Natural killer cell (primary cell): Measurements from ENCODE around the gene ZNF213. TPM values are rescaled to one million over a fixed set of nuclear protein-coding genes. Genes with fewer than 3 reads are reported as not detected.

ENCODE experiments used
- ATAC-seq, 3 donors: fragments of 150-1000 bp in 2 of 3; fragments of 200-7000 bp in 1 of 3; cut with Tn5 transposase; 1 replicate in 1 of 3; 2 replicates in 2 of 3; pipeline ENCODE4 v1.10.0; 2021; ENCODE audit warnings: mild to moderate bottlenecking in 2 of 3, moderate library complexity in 2 of 3
- DNase-seq, 2 donors: peaks; one replicate each; pipeline versions ENCODE4 v3.0.0 to v3.0.0-alpha.2; 2013 to 2021; ENCODE audit warnings: mixed read lengths in 1 of 2
- H3K27ac ChIP-seq: one replicate; pipeline ENCODE4 v1.5.1; 2013; ENCODE audit warnings: mild to moderate bottlenecking, low read length
- H3K27me3 ChIP-seq: one replicate; pipeline ENCODE4 v1.6.1; 2013; ENCODE audit warnings: low read length; ENCODE audit not compliant: control insufficient read depth, insufficient read depth
- H3K36me3 ChIP-seq: one replicate; pipeline ENCODE4 v1.6.1; 2013; ENCODE audit warnings: low read length; ENCODE audit not compliant: control insufficient read depth, insufficient read depth
- H3K4me1 ChIP-seq: one replicate; pipeline ENCODE4 v1.6.1; 2013; ENCODE audit warnings: low read length; ENCODE audit not compliant: control insufficient read depth, insufficient read depth
- H3K4me3 ChIP-seq: one replicate; pipeline ENCODE4 v1.5.1; 2013; ENCODE audit warnings: low read length
- H3K9me3 ChIP-seq: one replicate; pipeline ENCODE4 v1.6.1; 2013; ENCODE audit warnings: low read length; ENCODE audit not compliant: control insufficient read depth, insufficient read depth
- H3K27ac Mint-ChIP-seq, 2 donors: one replicate each; pipeline ENCODE4 v1.8.0; 2022; ENCODE audit warnings: mild to moderate bottlenecking in 2 of 2, mixed read lengths in 2 of 2, moderate library complexity in 1 of 2
- H3K27me3 Mint-ChIP-seq, 2 donors: one replicate each; pipeline ENCODE4 v1.8.0; 2022; ENCODE audit warnings: low read depth in 2 of 2, mixed read lengths in 2 of 2
- H3K36me3 Mint-ChIP-seq: one replicate; pipeline ENCODE4 v1.8.0; 2022; ENCODE audit warnings: mixed read lengths
- H3K4me1 Mint-ChIP-seq, 2 donors: one replicate each; pipeline ENCODE4 v1.8.0; 2022; ENCODE audit warnings: mixed read lengths in 2 of 2
- H3K4me3 Mint-ChIP-seq: one replicate; pipeline ENCODE4 v1.8.0; 2022; ENCODE audit warnings: mild to moderate bottlenecking, moderate library complexity, mixed read lengths
- H3K9me3 Mint-ChIP-seq, 2 donors: one replicate each; pipeline ENCODE4 v1.8.0; 2022; ENCODE audit warnings: mixed read lengths in 2 of 2
- CTCF ChIP-seq: fragments of 200-600 bp; IDR thresholded peaks from one replicate; pipeline ENCODE4 v1.8.0; 2022; ENCODE audit warnings: antibody characterized with exemption
- WGBS: methylation state at CpG from one replicate; pipeline ENCODE4 v1.1.7; 2013; ENCODE audit warnings: missing lambda C conversion rate; ENCODE audit not compliant: insufficient coverage; 5-methylcytosine and 5-hydroxymethylcytosine counted together
- intact Hi-C: fragments of 100-400 bp; cut with micrococcal nuclease; formaldehyde crosslinking; loops from one replicate; pipeline ENCODE4 v1.14.2; 2022
- total RNA-seq, 4 donors: library from RNA; stranded (reverse); fragments of 120-200 nt in 1 of 4; gene quantifications; one replicate each; pipeline versions ENCODE4 v1.2.3 to v1.2.4, GENCODE V29; 2013 to 2022

ZNF213 gene
- total RNA-seq, 3 donors from 2014 or later (not counting 1 experiment from before 2014, with no cell fraction given), result 4.8 to 6.8 (median 5.1) TPM

- 5% methylated on average over 24 of the region's 24 CpGs for WGBS
- H3K4me1 Mint-ChIP-seq, result peaks cover 26 to 30% of the 10 kb centered on the region in 2 donors
- Histone ChIP-seq H3K4me1 (peaks cover 41% of the 10 kb centered on the region), H3K9me3 (no peaks in the 10 kb centered on the region), H3K4me3 (no peak overlapping the region), H3K36me3 (no peaks in the 10 kb centered on the region), H3K27me3 (peaks cover 64% of the 10 kb centered on the region), H3K27ac (no peak overlapping the region)
- DNase-seq (peak in 1 of 2 donors; percentile 26), ATAC-seq (peak in 2 of 3 donors; percentile 17 to 27)
- H3K9me3 Mint-ChIP-seq, result no peaks in the 10 kb centered on the region
- H3K27ac Mint-ChIP-seq, result peak overlapping the region in 1 of 2 donors; percentile 57
- no peaks in the 10 kb centered on the region for H3K36me3 Mint-ChIP-seq
- peaks cover 53% of the 10 kb centered on the region in 2 donors for H3K27me3 Mint-ChIP-seq
- intact Hi-C loops, result no loop called here
- H3K4me3 Mint-ChIP-seq, result peak overlapping the region; percentile 31
- TF ChIP-seq CTCF, result no peak
These were observed 39.2 kb downstream of the ZNF213 start for GRCh38 chr16:3173892-3174617.

GRCh38 chr16:3174618-3175148, 39.9 kb downstream of the ZNF213 start:
- Histone ChIP-seq H3K4me1 (peaks cover 41% of the 10 kb centered on the region), H3K27me3 (peaks cover 63% of the 10 kb centered on the region), H3K9me3 (no peaks in the 10 kb centered on the region), H3K27ac (no peak overlapping the region), H3K4me3 (no peak overlapping the region), H3K36me3 (no peaks in the 10 kb centered on the region)
- intact Hi-C loops, result no loop called here
- Mint-ChIP-seq H3K9me3 (no peaks in the 10 kb centered on the region), H3K4me3 (no peak overlapping the region), H3K4me1 (peaks cover 26 to 30% of the 10 kb centered on the region in 2 donors), H3K27ac (no peak overlapping the region), H3K27me3 (peaks cover 54 to 59% of the 10 kb centered on the region in 2 donors), H3K36me3 (no peaks in the 10 kb centered on the region)
- DNase-seq (peak in 1 of 2 donors; percentile 21), ATAC-seq (no peak)
- 27% methylated on average over 28 of the region's 28 CpGs for WGBS
- no peak for TF ChIP-seq CTCF

GRCh38 chr16:3175157-3176093, 40.6 kb downstream of the ZNF213 start:
- Histone ChIP-seq H3K4me3 (no peak overlapping the region), H3K9me3 (no peaks in the 10 kb centered on the region), H3K36me3 (no peaks in the 10 kb centered on the region), H3K27me3 (peaks cover 59% of the 10 kb centered on the region), H3K27ac (no peak overlapping the region), H3K4me1 (peaks cover 38% of the 10 kb centered on the region)
- 20% methylated on average over 39 of the region's 39 CpGs for WGBS
- H3K9me3 Mint-ChIP-seq, result no peaks in the 10 kb centered on the region
- H3K27ac Mint-ChIP-seq, result no peak overlapping the region
- peaks cover 56 to 66% of the 10 kb centered on the region in 2 donors for H3K27me3 Mint-ChIP-seq
- H3K36me3 Mint-ChIP-seq, result no peaks in the 10 kb centered on the region
- no peak for TF ChIP-seq CTCF
- H3K4me3 Mint-ChIP-seq, result no peak overlapping the region
- ATAC-seq (no peak), DNase-seq (peak in 1 of 2 donors; percentile 31)
- intact Hi-C loops, result no loop called here
- H3K4me1 Mint-ChIP-seq, result peaks cover 26 to 27% of the 10 kb centered on the region in 2 donors
